OCI-LY7 (cell line): Measurements from ENCODE around the gene EIF2B1. TPM values are rescaled to one million over a fixed set of nuclear protein-coding genes. Genes with fewer than 3 reads are reported as not detected.
"Not testable (repeated sequence)": the region's sequence is repeated elsewhere in the genome, so short reads cannot be mapped to it uniquely, and the experiment has no call there.

Experiments used
- BruUV-seq: library from RNA; stranded (reverse); fragments of 400-500 nt; replicated peaks from 2 replicates; lab custom pipeline; 2021; lab: Mats Ljungman, UMichigan
- CTCF ChIA-PET: fragments of 300-600 bp; sonication (Branson Sonifier 250); formaldehyde crosslinking; loops from one replicate; lab custom pipeline; 2022; ENCODE audit warnings: antibody characterized with exemption; ENCODE audit not compliant: unreplicated experiment; lab: Charles Lee
- POLR2A ChIA-PET: fragments of 300-600 bp; sonication (Branson Sonifier 250); formaldehyde crosslinking; loops from one replicate; lab custom pipeline; 2022; ENCODE audit warnings: antibody characterized with exemption; lab: Charles Lee
- DNase-seq: peaks from one replicate; pipeline ENCODE4 v3.0.0-alpha.2; 2015; ENCODE audit warnings: low spot score
- H2AFZ ChIP-seq: fragments of 200-600 bp; sonication (generic), shearing (Covaris generic); 2 replicates; pipeline ENCODE4 v1.6.1; 2014; ENCODE audit warnings: mild to moderate bottlenecking, antibody characterized with exemption, low read length, moderate library complexity
- H3K27ac ChIP-seq: fragments of 200-600 bp; sonication (generic); 2 replicates; pipeline ENCODE4 v1.5.1; 2014; ENCODE audit warnings: mixed run types, low read depth, mild to moderate bottlenecking, moderate library complexity, low read length, inconsistent platforms; ENCODE audit not compliant: poor library complexity, severe bottlenecking
- H3K36me3 ChIP-seq: fragments of 200-600 bp; sonication (generic); 2 replicates; pipeline ENCODE4 v1.6.1; 2014; ENCODE audit warnings: mild to moderate bottlenecking, antibody characterized with exemption, low read length, moderate library complexity, mixed read lengths; ENCODE audit not compliant: insufficient read depth
- H3K4me1 ChIP-seq: fragments of 200-600 bp; sonication (generic); 2 replicates; pipeline ENCODE4 v1.5.1; 2014; ENCODE audit warnings: mild to moderate bottlenecking, low read length; ENCODE audit not compliant: insufficient read depth, poor library complexity, severe bottlenecking
- H3K4me2 ChIP-seq: fragments of 200-600 bp; sonication (generic); 2 replicates; pipeline ENCODE4 v1.6.1; 2014; ENCODE audit warnings: mild to moderate bottlenecking, low read length
- H3K4me3 ChIP-seq: fragments of 200-600 bp; sonication (generic); 2 replicates; pipeline ENCODE4 v1.5.1; 2014; ENCODE audit warnings: mild to moderate bottlenecking, low read depth, low read length; ENCODE audit not compliant: poor library complexity, severe bottlenecking
- H3K79me2 ChIP-seq: fragments of 200-600 bp; sonication (generic); 2 replicates; pipeline ENCODE4 v1.6.1; 2016; ENCODE audit warnings: low read depth, mild to moderate bottlenecking, low read length, moderate library complexity, mixed read lengths; ENCODE audit not compliant: insufficient read depth
- H3K9me2 ChIP-seq: fragments of 200-600 bp; sonication (generic); 2 replicates; pipeline ENCODE4 v1.6.1; 2016; ENCODE audit warnings: mild to moderate bottlenecking, low read length, mixed read lengths; ENCODE audit not compliant: insufficient read depth
- H3K9me3 ChIP-seq: fragments of 200-600 bp; sonication (generic); 2 replicates; pipeline ENCODE4 v1.6.1; 2014; ENCODE audit warnings: mild to moderate bottlenecking, mixed run types, low read length, mixed read lengths
- H4K20me1 ChIP-seq: fragments of 200-600 bp; sonication (generic); 2 replicates; pipeline ENCODE4 v1.6.1; 2014; ENCODE audit warnings: mild to moderate bottlenecking, antibody characterized with exemption, low read length, moderate library complexity, mixed read lengths; ENCODE audit not compliant: insufficient read depth
- EZH2phosphoT487 ChIP-seq: fragments of 200-600 bp; sonication (generic); IDR thresholded peaks from 2 replicates; pipeline ENCODE4 v1.6.1; 2018; ENCODE audit warnings: low read depth, borderline replicate concordance, mild to moderate bottlenecking, mixed run types, antibody characterized with exemption, low read length, moderate library complexity, mixed read lengths
- intact Hi-C: fragments of 100-400 bp; cut with micrococcal nuclease; formaldehyde crosslinking; loops from one replicate; pipeline ENCODE4 v1.10.0; 2022; ENCODE audit not compliant: unreplicated experiment
- total RNA-seq, 2 experiments: library from RNA; depleted of rRNA in 1 of 2; stranded (reverse); fragments of >200 nt in 1 of 2; shearing (Covaris generic) in 1 of 2; gene quantifications; 2 replicates each; pipeline ENCODE4 v1.2.3, GENCODE V29; 2014 to 2022
- TF ChIP-seq, protein P1 (sequence below): fragments of 200-600 bp; sonication (generic); conservative IDR thresholded peaks from 2 replicates; pipeline ENCODE4 v1.5.1; 2014; ENCODE audit warnings: mild to moderate bottlenecking, antibody characterized with exemption, low read length, moderate library complexity, mixed read lengths

The EIF2B1 gene
- total RNA-seq, 2 experiments from 2014 or later = 60.3 to 72.8 TPM

DNA sequence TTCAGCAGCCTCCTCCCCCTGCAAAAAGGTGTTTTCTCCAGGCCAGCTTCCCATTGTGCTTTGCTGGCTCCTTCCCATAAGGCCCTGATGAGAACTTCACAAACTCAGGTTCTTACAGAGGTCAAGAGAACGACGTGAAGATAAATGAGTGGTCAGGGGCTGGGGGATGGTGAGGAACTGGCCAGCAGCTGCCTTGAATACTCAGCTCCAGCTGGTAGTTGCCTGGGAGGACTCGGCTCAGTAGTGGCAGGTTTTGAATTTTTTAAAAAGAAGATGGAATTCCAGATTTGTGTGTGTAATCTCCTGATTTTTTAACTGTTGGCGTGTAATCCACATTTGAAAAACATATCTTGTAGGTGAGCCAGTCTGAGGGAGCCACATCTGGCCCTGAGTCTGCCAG is 25.7 kb downstream of the EIF2B1 start:
- H3K9me2 ChIP-seq = no peaks in the 10 kb centered on the region
- peaks cover 41% of the 10 kb centered on the region for H3K79me2 ChIP-seq
- no TSS peak for BruUV-seq
- no peak for DNase-seq
- 0 out of 2 replicates have a peak, but pooled peaks cover 5% of the 10 kb centered on the region for H4K20me1 ChIP-seq
- TF ChIP-seq, protein P1, sequence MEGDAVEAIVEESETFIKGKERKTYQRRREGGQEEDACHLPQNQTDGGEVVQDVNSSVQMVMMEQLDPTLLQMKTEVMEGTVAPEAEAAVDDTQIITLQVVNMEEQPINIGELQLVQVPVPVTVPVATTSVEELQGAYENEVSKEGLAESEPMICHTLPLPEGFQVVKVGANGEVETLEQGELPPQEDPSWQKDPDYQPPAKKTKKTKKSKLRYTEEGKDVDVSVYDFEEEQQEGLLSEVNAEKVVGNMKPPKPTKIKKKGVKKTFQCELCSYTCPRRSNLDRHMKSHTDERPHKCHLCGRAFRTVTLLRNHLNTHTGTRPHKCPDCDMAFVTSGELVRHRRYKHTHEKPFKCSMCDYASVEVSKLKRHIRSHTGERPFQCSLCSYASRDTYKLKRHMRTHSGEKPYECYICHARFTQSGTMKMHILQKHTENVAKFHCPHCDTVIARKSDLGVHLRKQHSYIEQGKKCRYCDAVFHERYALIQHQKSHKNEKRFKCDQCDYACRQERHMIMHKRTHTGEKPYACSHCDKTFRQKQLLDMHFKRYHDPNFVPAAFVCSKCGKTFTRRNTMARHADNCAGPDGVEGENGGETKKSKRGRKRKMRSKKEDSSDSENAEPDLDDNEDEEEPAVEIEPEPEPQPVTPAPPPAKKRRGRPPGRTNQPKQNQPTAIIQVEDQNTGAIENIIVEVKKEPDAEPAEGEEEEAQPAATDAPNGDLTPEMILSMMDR = no peak
- TF ChIP-seq EZH2phosphoT487 = no peak
- peaks cover 19% of the 10 kb centered on the region for H3K4me1 ChIP-seq
- no peak overlapping the region for H3K4me3 ChIP-seq
- no peak overlapping the region for H3K4me2 ChIP-seq
- ChIA-PET POLR2A (interaction anchor here (0.6 kb wide), 1 partner anchor 314 kb away, joined by 4 read pairs; no protein-coding TSS in a partner anchor), CTCF (no interaction called here)
- intact Hi-C loops = no loop called here
- H3K36me3 ChIP-seq = peaks cover 90% of the 10 kb centered on the region
- H3K27ac ChIP-seq = no peak overlapping the region
- no peaks in the 10 kb centered on the region for H3K9me3 ChIP-seq
- H2AFZ ChIP-seq = no peak overlapping the region

DNA sequence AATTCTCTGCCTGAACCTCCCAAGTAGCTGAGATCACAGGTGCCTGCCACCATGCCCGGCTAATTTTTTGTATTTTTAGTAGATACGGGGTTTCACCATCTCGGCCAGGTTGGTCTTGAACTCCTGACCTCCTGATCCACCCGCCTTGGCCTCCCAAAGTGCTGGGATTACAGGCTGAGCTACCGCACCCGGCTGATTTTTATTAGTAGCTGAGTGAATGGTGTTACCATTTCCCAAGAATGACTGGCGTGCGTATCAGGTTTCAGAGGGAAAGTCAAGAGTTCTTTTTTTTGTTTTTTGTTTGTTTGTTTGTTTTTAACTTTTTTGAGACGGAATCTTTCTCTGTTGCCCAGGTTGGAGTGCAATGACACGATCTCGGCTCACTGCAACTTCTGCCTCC is 30.0 kb downstream of the EIF2B1 start:
- H3K9me3 ChIP-seq, CTCF ChIA-PET, BruUV-seq, H2AFZ ChIP-seq, H4K20me1 ChIP-seq, H3K27ac ChIP-seq, DNase-seq, H3K9me2 ChIP-seq: not testable (repeated sequence)
- POLR2A ChIA-PET = interaction anchor here (1.1 to 1.3 kb wide), 2 partner anchors 10 to 422 kb away, joined by 4 to 6 read pairs; no protein-coding TSS in a partner anchor
- Histone ChIP-seq H3K36me3 (peaks cover 63% of the 10 kb centered on the region), H3K4me3 (peak overlapping the region; percentile 95), H3K4me2 (peak overlapping the region; percentile 81), H3K79me2 (peaks cover 57% of the 10 kb centered on the region), H3K4me1 (peaks cover 30% of the 10 kb centered on the region)
- intact Hi-C loops = loop anchor here (5.0 kb wide), 1 partner anchor 236 kb away; no protein-coding TSS in a partner anchor

DNA sequence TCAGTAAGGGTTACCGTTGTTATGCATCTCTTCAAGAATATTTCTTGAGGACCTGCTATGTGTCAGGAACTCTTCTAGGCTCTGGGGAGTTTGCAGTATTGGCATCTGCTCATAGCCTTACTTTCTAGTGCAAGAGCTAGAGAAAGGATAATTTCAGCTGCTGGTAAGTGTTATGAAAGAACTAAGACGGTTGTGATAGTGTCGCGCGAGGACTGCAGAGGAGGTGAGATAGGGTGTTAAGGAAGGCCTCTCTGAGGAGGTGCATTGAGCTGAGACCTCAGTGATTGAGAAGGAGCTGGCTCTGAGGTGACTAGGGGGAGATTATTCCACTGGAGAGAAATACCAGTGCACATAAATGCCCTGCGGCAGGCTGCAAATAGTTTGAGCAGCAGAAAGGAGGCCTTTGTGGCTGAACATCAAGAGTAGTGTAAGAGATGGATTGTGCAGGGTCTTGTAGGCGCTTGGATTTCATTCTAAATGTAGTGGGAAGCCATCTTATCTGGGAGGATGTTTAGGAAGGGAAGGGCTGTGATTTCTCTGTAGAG is 30.8 kb downstream of the EIF2B1 start:
- peaks cover 36% of the 10 kb centered on the region for H3K4me1 ChIP-seq
- H3K4me2 ChIP-seq = peak overlapping the region; percentile 81
- H3K9me3 ChIP-seq = no peaks in the 10 kb centered on the region
- no peaks in the 10 kb centered on the region for H3K9me2 ChIP-seq
- 0 out of 2 replicates have a peak, but pooled peaks cover 5% of the 10 kb centered on the region for H4K20me1 ChIP-seq
- H3K79me2 ChIP-seq = peaks cover 63% of the 10 kb centered on the region
- peaks cover 63% of the 10 kb centered on the region for H3K36me3 ChIP-seq
- intact Hi-C loops = loop anchor here (1.0 to 5.0 kb wide), 2 partner anchors 31 to 235 kb away; partner anchors contain the start of genes EIF2B1 and GTF2H3
- no peak for TF ChIP-seq EZH2phosphoT487
- TF ChIP-seq, protein P1 = no peak
- CTCF ChIA-PET = interaction anchor here (1.0 to 1.2 kb wide), 2 partner anchors 16 to 111 kb away, joined by 3 to 4 read pairs; no protein-coding TSS in a partner anchor
- DNase-seq = peak; percentile 27
- peak overlapping the region; percentile 76 for H3K27ac ChIP-seq
- peak overlapping the region; percentile 96; the same call in 1 of the 2 replicates for H2AFZ ChIP-seq
- POLR2A ChIA-PET = interaction anchor here (0.5 to 1.4 kb wide), 11 partner anchors 9 to 446 kb away, joined by 3 to 7 read pairs (median 4); partner anchors contain the start of genes EIF2B1 and GTF2H3
- peak overlapping the region; percentile 95 for H3K4me3 ChIP-seq
- BruUV-seq = no TSS peak
